Muscle of back (tissue), 11 donors: ENCODE data around the gene FRAS1. TPM values are rescaled to one million over a fixed set of nuclear protein-coding genes. Genes with fewer than 3 reads are reported as not detected.
"Not testable (repeated sequence)": the region's sequence is repeated elsewhere in the genome, so short reads cannot be mapped to it uniquely, and the experiment has no call there.

Experiments
- DNase-seq, 3 donors: peaks; one replicate each; pipeline versions ENCODE4 v3.0.0 to v3.0.0-alpha.2; 2013
- polyA plus RNA-seq, 10 donors: library from polyadenylated mRNA; unstranded; fragments of 120-200 nt; gene quantifications; one replicate each; pipeline ENCODE4 v1.2.1, GENCODE V29; 2013; ENCODE audit not compliant: insufficient read length in 10 of 10

Gene FRAS1
- polyA plus RNA-seq, 10 donors, result 3.6 to 14.0 (median 7.2) TPM

DNA sequence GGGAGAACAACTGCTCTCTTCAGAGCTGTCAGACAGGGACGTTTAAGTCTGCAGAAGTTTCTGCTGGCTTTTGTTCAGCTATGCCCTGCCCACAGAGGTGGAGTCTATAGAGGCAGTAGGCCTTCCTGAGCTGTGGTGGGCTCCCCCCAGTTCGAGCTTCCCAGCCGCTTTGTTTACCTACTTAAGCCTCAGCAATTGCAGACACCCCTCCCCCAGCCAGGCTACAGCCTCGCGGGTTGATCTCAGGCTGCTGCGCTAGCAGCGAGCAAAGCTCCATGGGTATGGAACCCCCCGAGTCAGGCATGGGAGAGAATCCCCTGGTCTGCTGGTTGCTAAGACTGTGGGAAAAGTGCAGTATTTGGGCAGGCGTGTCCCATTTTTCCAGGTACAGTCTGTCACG, 449.1 kb downstream of the FRAS1 start:
- DNase-seq, result not testable (repeated sequence)

DNA sequence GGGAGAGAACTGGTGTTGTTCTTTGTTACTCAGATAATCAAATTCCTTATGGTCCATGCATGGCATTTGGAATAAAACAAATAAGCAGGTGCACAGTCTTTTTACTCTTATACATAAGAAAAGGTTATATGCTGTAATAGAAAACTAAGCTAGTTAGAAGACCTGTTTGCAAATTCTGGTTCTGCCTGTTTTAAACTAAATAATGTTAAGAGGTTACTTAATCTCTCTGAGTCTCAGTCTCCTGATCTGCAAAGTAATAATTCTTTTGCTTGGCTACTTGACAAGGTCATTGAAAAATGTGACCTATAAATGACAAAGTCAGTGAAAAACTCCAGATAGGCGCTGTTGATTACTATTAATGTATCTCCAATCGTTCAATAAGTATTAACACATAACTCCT, 451.9 kb downstream of the FRAS1 start:
- DNase-seq, result no peak

GRCh38 chr4:78510108-78510507, 453.0 kb downstream of the FRAS1 start:
- DNase-seq, result no peak

DNA sequence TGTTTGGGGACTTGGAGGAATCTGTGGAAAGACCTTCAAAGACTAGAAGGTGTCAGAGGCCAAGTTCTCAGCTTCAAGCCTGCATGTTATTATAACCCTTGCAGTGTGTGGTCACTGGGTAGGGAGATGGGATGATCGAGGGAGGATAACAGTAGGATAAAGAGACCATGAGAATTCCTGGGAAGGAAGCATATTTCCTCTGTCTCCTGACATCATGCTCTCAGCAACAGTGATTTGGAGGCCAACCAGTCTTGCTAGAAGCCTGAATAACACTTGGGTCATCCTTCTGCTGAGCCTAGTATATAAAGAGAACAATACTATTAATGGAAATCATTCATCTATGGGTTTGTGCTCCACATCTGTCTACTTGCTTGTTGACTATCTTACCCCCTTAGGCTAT, 453.6 kb downstream of the FRAS1 start:
- DNase-seq, result no peak

DNA sequence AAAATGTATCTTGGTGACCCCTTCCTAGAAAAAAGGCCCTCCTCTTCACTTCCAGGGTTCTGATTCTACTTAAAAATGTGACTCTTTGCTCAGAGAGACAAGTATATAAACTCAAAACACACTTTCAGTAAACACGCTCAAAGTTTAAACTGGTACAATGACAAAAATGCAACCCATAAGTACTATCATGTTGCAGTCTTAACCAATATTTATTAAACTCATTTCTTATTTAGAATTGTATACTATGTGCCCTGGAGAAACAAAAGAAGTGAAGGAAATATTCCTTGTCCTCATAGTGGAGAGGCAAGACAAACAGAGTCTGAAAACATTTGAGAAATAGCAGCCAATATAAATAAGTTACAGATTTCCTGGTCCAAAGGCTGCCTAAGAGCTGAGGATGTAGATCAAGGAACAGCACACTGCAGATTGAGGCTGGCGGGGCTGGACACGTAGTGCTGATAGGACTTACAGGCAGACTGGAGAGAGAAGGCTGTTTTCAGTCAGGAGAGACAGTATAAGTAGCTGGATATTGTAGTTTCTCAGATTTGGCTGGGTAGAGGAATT, 455.3 kb downstream of the FRAS1 start:
- no peak for DNase-seq

GRCh38 chr4:78513411-78513975, 456.4 kb downstream of the FRAS1 start:
- no peak for DNase-seq

GRCh38 chr4:78517050-78517652, 460.0 kb downstream of the FRAS1 start:
- DNase-seq, result peak in 2 of 3 donors; percentile 22 to 58

DNA sequence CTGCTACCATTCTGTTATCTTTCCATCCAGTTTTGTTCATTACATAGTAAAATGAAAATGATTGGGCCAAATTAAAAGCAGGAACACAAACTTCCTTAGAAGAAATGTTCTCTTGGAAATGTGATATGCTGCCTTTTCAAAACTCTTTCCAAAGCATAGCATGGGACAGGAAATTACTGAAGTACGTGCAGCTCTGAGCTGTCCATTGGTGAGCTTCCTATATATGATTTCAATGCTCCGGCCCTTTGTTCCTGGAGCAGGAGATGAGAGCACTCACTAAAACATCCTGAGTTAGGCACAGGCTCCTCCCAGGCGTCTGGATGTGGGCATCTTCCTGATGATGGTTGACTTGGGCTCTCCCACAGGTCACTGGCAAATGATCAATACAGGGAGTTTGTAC, 461.4 kb downstream of the FRAS1 start:
- peak in 1 of 3 donors; percentile 18 for DNase-seq

DNA sequence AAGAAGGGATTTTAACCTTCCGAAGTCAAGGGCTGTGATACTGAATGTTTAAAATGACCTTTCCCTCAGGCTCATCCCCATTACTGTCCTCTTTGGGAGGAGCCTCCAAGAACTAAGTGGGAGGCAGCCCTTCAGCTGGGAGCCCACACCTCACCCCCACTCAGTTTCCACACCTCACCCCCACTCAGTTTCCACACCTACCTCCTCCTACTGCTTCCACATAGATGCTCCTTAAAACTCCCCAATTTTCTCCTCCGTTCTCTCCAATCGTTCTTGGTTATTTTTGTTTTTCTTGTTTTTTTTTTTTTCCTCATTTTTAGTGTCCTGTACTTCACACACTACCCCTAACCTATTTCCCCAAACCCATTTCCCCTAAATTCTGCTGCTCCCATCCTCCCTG, 462.8 kb downstream of the FRAS1 start:
- no peak for DNase-seq

- peak; percentile 28 to 79 (median 51) for DNase-seq
Observed at GRCh38 chr4:78520808-78521226, 463.7 kb downstream of the FRAS1 start.

DNA sequence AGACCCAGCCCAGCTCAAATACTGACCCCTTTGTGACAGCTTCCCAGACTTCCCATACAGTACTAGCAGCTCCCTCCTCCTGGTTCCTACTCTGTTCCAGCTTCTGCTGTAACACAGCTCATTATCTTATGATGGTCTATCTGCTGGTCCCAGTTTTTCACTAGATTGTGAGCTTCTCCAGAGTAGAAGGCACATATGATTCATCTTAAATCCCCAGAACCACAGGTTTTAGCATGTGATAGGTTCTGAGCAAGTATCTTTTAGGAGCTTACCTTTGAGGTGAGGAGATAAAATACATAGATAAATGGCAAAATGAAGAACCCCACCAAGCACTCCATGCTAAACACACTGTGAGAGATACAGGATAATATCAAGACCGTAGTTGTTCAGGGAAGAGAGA, 466.9 kb downstream of the FRAS1 start:
- DNase-seq, result no peak

DNA sequence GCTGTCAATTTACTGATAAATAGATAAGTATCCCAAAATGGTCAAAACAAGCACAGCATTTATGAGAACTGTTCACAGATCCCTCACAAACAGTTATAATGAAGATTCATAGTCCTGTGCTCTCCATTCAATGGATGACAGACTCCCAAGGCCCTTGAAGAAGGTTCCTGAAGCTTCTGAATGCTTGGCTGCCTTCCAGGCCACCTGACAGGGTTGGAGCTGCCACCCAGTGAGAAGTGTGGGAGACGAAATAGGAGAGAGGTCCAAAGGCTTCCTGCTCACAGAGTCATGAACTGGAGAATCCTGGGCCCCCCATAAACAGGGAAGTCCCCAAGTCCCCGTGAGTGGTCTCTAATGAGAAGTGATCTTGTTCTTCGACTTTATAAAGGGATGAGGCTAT, 468.4 kb downstream of the FRAS1 start:
- no peak for DNase-seq

DNA sequence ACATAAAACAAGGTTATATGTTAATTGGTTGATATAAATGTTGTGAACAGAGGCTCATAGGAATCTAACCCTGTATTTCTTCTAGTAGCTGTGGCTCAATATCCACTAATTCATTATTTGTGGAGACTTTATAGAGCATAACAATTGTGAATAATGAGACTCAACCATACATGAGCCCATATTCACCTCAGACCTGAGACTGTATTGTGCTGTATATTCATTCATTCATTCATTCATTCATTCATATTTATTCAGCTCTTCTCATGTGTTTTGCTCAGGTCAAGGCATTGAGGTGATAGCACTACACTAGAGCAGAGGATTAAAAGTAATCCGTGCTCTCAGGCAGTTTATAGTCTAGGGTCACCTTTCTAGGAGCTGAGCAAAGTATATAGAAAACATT, 470.0 kb downstream of the FRAS1 start:
- no peak for DNase-seq

DNA sequence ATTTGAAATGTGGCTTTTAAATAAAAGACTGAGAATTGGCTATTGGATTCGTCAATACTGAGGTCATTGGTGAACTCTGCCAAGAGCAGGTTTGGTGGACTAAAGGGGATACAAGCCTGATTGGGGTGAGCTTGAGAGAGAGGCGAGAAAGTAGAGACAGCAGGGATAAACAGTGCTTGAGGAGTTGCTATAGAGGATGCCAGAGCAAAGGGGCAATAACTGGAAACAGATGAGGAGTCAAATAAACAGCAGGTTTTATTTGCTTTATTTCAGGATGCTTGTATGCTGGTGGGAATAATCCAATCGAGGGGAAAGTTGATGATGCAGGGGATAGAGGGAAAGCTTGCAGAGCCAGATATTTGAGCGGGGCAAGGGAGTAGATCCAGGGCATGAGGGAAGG, 470.4 kb downstream of the FRAS1 start:
- no peak for DNase-seq

GRCh38 chr4:78528327-78528726, 471.2 kb downstream of the FRAS1 start:
- peak in 1 of 3 donors; percentile 19 for DNase-seq

- no peak for DNase-seq
Observed at GRCh38 chr4:78529569-78530209, 472.6 kb downstream of the FRAS1 start.

GRCh38 chr4:78532046-78532445, 474.9 kb downstream of the FRAS1 start:
- no peak for DNase-seq

- no peak for DNase-seq
Observed at GRCh38 chr4:78533854-78534253, 476.7 kb downstream of the FRAS1 start.

- no peak for DNase-seq
Observed at GRCh38 chr4:78534286-78534955, 477.3 kb downstream of the FRAS1 start.

DNA sequence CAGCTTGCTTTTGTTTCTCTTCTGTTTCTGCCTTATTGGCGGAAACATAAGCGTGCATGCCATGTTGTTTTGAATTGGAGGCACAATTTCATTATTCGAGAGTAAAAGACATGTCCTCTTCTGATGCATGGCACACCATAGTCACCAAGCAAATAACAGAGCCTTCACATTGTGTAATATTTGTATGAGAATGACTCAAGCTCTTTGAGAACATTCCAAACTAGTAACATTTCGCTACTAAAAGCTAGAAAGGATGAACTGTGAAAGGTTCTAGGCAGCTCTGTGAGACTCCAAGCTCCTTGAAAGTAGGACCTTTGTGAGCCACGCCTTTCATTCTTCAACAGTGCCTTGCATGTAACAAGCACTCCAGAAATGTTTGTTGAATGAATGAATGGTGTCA, 485.2 kb downstream of the FRAS1 start:
- DNase-seq, result no peak

DNA sequence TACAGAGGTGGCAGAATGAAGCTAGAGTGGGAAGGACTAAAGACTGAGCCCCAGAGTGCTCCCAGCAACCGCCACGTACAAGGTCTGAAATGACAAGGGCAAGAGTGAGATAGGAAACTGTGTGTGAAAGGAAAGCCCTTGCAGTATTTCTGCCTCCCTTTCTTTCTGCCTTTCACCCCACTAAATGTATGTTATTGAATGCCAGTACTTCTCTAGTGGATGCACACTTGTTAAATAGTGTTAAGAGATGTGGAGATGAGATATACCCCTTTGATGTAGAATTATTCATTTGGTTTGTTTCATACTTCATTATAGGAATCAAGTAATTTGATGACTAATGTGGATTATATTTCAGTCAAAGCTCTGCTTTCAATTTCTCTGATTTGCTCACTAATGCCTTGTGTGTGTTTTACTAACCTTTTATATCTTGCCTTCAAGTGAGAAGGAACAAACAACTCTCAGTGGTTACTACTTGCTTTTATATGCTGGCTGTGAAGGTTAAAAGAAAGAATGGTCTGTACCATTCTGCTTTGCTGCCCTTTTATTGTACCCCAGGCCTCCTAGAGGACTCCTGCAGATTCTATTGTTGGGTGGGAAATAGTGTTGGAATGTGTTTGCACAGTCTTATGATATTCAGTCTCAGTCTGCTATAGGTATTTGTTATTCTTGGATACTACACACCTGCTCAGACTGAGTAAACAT, 486.5 kb downstream of the FRAS1 start:
- DNase-seq, result no peak

DNA sequence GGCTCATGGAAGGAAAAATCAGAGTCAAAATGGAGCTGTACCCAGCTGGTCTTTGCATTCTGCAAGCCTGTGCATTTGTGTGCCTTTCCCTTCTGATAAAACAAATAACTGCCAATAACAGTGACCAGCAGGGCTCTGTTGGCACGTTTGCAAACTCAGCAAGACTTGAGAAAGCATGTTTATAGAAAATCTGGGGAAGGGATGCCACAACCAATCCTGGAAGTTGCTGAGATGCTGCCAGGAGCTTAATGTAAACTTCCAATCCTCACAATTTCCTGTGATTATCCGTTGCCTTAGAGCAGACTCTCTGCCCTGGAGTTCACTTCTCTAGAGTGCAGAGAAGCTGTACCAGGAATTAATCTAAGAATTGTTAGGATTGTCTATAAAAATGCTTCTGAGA, 487.6 kb downstream of the FRAS1 start:
- no peak for DNase-seq
